Upper lobe of left lung (tissue), 6 donors: ENCODE results near the gene SLC35G1. TPM values are rescaled to one million over a fixed set of nuclear protein-coding genes. Genes with fewer than 3 reads are reported as not detected.
A peak's percentile ranks its signal among the peaks of the same experiment; 100 is the strongest.

ENCODE experiments used
- ATAC-seq, 2 donors: fragments of 200-7000 bp; cut with Tn5 transposase; one replicate each; pipeline ENCODE4 v1.9.1; 2022; ENCODE audit warnings: mild to moderate bottlenecking in 2 of 2, moderate library complexity in 2 of 2; ENCODE audit not compliant: low FRiP score in 2 of 2
- DNase-seq, 2 donors: peaks; one replicate each; pipeline ENCODE4 v3.0.0-alpha.2; 2019 to 2020
- H3K27ac ChIP-seq, 4 donors: fragments of 200-600 bp; sonication (generic); one replicate each; pipeline ENCODE4 v1.5.1; 2016 to 2019
- H3K27me3 ChIP-seq, 4 donors: fragments of 200-600 bp; sonication (generic); one replicate each; pipeline ENCODE4 v1.5.1; 2017 to 2019
- H3K36me3 ChIP-seq, 4 donors: fragments of 200-600 bp; sonication (generic); one replicate each; pipeline ENCODE4 v1.5.1; 2016 to 2019
- H3K4me1 ChIP-seq, 4 donors: fragments of 200-600 bp; sonication (generic); one replicate each; pipeline ENCODE4 v1.5.1; 2018 to 2019
- H3K4me3 ChIP-seq, 4 donors: fragments of 200-600 bp; sonication (generic); one replicate each; pipeline ENCODE4 v1.5.1; 2017 to 2019; ENCODE audit warnings: mild to moderate bottlenecking in 2 of 4, moderate library complexity in 1 of 4
- H3K9me3 ChIP-seq, 4 donors: fragments of 200-600 bp; sonication (generic); one replicate each; pipeline ENCODE4 v1.5.1; 2018 to 2019
- CTCF ChIP-seq, 6 experiments: fragments of 450-650 bp in 4 of 6; fragments of 200-600 bp in 2 of 6; sonication (generic) in 2 of 6; IDR thresholded peaks; one replicate each; pipeline ENCODE4 v1.5.1; 2016 to 2019; ENCODE audit warnings: antibody characterized with exemption in 6 of 6
- EP300 ChIP-seq, 4 donors: sonication (generic); formaldehyde crosslinking; IDR thresholded peaks; one replicate each; pipeline ENCODE4 v1.5.1; 2017; ENCODE audit warnings: antibody characterized with exemption in 4 of 4, control low read depth in 2 of 4
- POLR2A ChIP-seq, 4 donors: fragments of 450-650 bp; IDR thresholded peaks; one replicate each; pipeline ENCODE4 v1.5.1; 2016 to 2017; ENCODE audit warnings: antibody characterized with exemption in 4 of 4, mild to moderate bottlenecking in 2 of 4
- POLR2AphosphoS5 ChIP-seq, 2 donors: sonication (generic); formaldehyde crosslinking; IDR thresholded peaks; one replicate each; pipeline ENCODE4 v1.5.1; 2017; ENCODE audit warnings: antibody characterized with exemption in 2 of 2
- WGBS, 2 donors: methylation state at CpG; one replicate each; pipeline ENCODE4 v1.1.5; 2017 to 2018; 5-methylcytosine and 5-hydroxymethylcytosine counted together
- total RNA-seq, 6 donors: library from RNA; depleted of rRNA in 4 of 6; stranded (reverse); fragments of >200 nt in 4 of 6; gene quantifications; one replicate each; pipeline versions ENCODE4 v1.1.0 to v1.2.1, GENCODE V29; 2016 to 2021
- donor health status: DM: no; HTN: no; CAD: no; lungs with moderate emphysema.
- donor health status: DM: no; HTN: yes; CAD: no; lungs with severe emphysema.

SLC35G1 gene
- 10 to 100 TPM in 1 of 6 donors, 1 to 10 TPM in 5; 2.4 to 10.5 (median 3.2) TPM for total RNA-seq

GRCh38 chr10:93893646-93894515 lies at the start of gene SLC35G1:
TSS of gene SLC35G1 (plus strand) at chr10:93893978. CDS start at chr10:93894034, 56 bp downstream.
- WGBS, 2 donors: 1 to 3% methylated on average over 5 to 28 of the region's 82 CpGs

GRCh38 chr10:93844979-93845626 lies 48.7 kb upstream of the SLC35G1 start:
- Histone ChIP-seq H3K4me3 (no peak overlapping the region), H3K36me3 (no peaks in the 10 kb centered on the region), H3K4me1 (peaks cover 0 to 6% (median 0%) of the 10 kb centered on the region in 4 donors), H3K9me3 (no peaks in the 10 kb centered on the region), H3K27ac (no peak overlapping the region), H3K27me3 (no peaks in the 10 kb centered on the region)
- TF ChIP-seq POLR2A (IDR thresholded peaks at IDR 0.05) (no peak), CTCF (IDR thresholded peaks at IDR 0.05) (no peak)
- WGBS, 2 donors: 91 to 96% methylated on average over 13 to 27 of the region's 30 CpGs
- ATAC-seq (no peak), DNase-seq (peak in 1 of 2 donors; percentile 66)

More at GRCh38 chr10:93893646-93894515, at the start of gene SLC35G1:
- TF ChIP-seq POLR2A (IDR thresholded peaks at IDR 0.05) (peak in 2 of 4 donors; percentile 45 to 86), EP300 (IDR thresholded peaks at IDR 0.05) (no peak), CTCF (IDR thresholded peaks at IDR 0.05) (peak in 1 of 6 experiments; percentile 10), POLR2AphosphoS5 (IDR thresholded peaks at IDR 0.05) (peak; percentile 34 to 76)
- peak within 1 kb of the TSS; percentile 51 to 88 (median 76) for H3K4me3 ChIP-seq
- H3K4me1 ChIP-seq: peaks cover 4 to 13% (median 7%) of the 10 kb centered on the region in 4 donors
- no peaks in the 10 kb centered on the region for H3K36me3 ChIP-seq
- peak; percentile 77 to 97 for ATAC-seq
- H3K9me3 ChIP-seq: no peaks in the 10 kb centered on the region
- peak within 1 kb of the TSS in 3 of 4 donors; percentile 46 to 75 (median 73) for H3K27ac ChIP-seq
- DNase-seq: peak; percentile 61 to 95
- H3K27me3 ChIP-seq: no peaks in the 10 kb centered on the region

- DNase-seq (no peak), ATAC-seq (no peak)
- Histone ChIP-seq H3K27ac (peak overlapping the region in 1 of 4 donors; percentile 14), H3K27me3 (no peaks in the 10 kb centered on the region), H3K9me3 (no peaks in the 10 kb centered on the region), H3K4me3 (no peak overlapping the region), H3K4me1 (peaks cover 0 to 12% (median 0%) of the 10 kb centered on the region in 4 donors), H3K36me3 (no peaks in the 10 kb centered on the region)
- WGBS, 2 donors: 67 to 81% methylated on average over 4 of the region's 4 CpGs
- no peak for TF ChIP-seq POLR2A (IDR thresholded peaks at IDR 0.05)
- TF ChIP-seq CTCF (IDR thresholded peaks at IDR 0.05): no peak
- TF ChIP-seq POLR2AphosphoS5 (IDR thresholded peaks at IDR 0.05): no peak
- TF ChIP-seq EP300 (IDR thresholded peaks at IDR 0.05): no peak
Observed at GRCh38 chr10:93849593-93849992, 44.2 kb upstream of the SLC35G1 start.

- Histone ChIP-seq H3K9me3 (no peaks in the 10 kb centered on the region), H3K27ac (peak overlapping the region in 2 of 4 donors; percentile 27 to 43), H3K36me3 (no peaks in the 10 kb centered on the region), H3K27me3 (no peaks in the 10 kb centered on the region), H3K4me1 (peaks cover 0 to 12% (median 0%) of the 10 kb centered on the region in 4 donors), H3K4me3 (no peak overlapping the region)
- no peak for TF ChIP-seq POLR2AphosphoS5 (IDR thresholded peaks at IDR 0.05)
- TF ChIP-seq EP300 (IDR thresholded peaks at IDR 0.05): no peak
- TF ChIP-seq CTCF (IDR thresholded peaks at IDR 0.05): no peak
- no peak for TF ChIP-seq POLR2A (IDR thresholded peaks at IDR 0.05)
- no peak for DNase-seq
- no peak for ATAC-seq
- 76 to 77% methylated on average over 10 of the region's 10 CpGs for WGBS, 2 donors
Observed at GRCh38 chr10:93850031-93851015, 43.5 kb upstream of the SLC35G1 start.
